HL-60 (cell line): Measurements from ENCODE around the gene PKN2.

Experiments
- GABPA ChIP-seq: IDR thresholded peaks from 2 replicates; pipeline ENCODE4 v1.6.1; 2012; ENCODE audit warnings: low read depth
- POLR2AphosphoS5 ChIP-seq: IDR thresholded peaks from 2 replicates; pipeline ENCODE4 v1.6.1; 2012; ENCODE audit warnings: low read depth

DNA sequence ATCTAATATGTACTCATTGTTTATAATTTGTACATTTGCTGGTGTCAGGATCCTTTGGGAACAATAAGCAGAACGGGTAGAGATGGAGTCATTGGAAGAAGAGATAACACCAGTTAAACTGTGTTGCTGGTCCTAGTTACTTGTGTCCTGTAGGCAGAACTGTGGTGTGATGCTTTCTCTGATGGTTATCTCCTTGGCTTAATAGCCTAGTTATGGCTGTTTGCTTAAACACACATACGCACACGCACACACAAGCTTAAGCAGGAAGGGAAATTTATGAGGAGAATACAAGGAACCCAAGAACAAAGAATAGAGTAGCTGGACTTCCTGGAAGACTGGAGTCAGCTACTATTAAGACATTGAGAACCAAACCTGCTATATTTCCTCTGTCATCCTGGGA, 5.7 kb upstream of the PKN2 start:
- TF ChIP-seq GABPA, result no peak
- TF ChIP-seq POLR2AphosphoS5, result no peak
